ENCODE results near the gene PANX2.
"Not testable (repeated sequence)": the region's sequence is repeated elsewhere in the genome, so short reads cannot be mapped to it uniquely, and the experiment has no call there.

PANX2 gene

GRCh38 chr22:50147258-50148165, 23.0 kb upstream of the PANX2 start:
- DNase-seq (ENCODE audit: low read depth in 2 of 3, low spot score in 2 of 3) = not testable (repeated sequence)

- no peak for DNase-seq (ENCODE audit: low read depth in 2 of 3, low spot score in 2 of 3)
These were observed 22.4 kb upstream of the PANX2 start for GRCh38 chr22:50148166-50148500.

GRCh38 chr22:50148991-50149721, 21.4 kb upstream of the PANX2 start:
- peak; percentile 39 to 55 (median 44) for DNase-seq (ENCODE audit: low read depth in 2 of 3, low spot score in 2 of 3)

- no peak for DNase-seq (ENCODE audit: low read depth in 2 of 3, low spot score in 2 of 3)
These were observed 20.1 kb upstream of the PANX2 start for GRCh38 chr22:50150161-50151129.

- DNase-seq (ENCODE audit: low read depth in 2 of 3, low spot score in 2 of 3) = no peak
These were observed 18.7 kb upstream of the PANX2 start for GRCh38 chr22:50151571-50152537.

- DNase-seq (ENCODE audit: low read depth in 2 of 3, low spot score in 2 of 3) = no peak
These were observed 17.3 kb upstream of the PANX2 start for GRCh38 chr22:50153056-50153755.

GRCh38 chr22:50153756-50154140, 16.8 kb upstream of the PANX2 start:
- no peak for DNase-seq (ENCODE audit: low read depth in 2 of 3, low spot score in 2 of 3)

- no peak for DNase-seq (ENCODE audit: low read depth in 2 of 3, low spot score in 2 of 3)
These were observed 12.7 kb upstream of the PANX2 start for GRCh38 chr22:50157709-50158375.

GRCh38 chr22:50160947-50161346, 9.6 kb upstream of the PANX2 start:
- DNase-seq (ENCODE audit: low read depth in 2 of 3, low spot score in 2 of 3) = no peak

- no peak for DNase-seq (ENCODE audit: low read depth in 2 of 3, low spot score in 2 of 3)
These were observed 8.8 kb upstream of the PANX2 start for GRCh38 chr22:50161508-50162390.

GRCh38 chr22:50162391-50162956, 8.1 kb upstream of the PANX2 start:
- no peak for DNase-seq (ENCODE audit: low read depth in 2 of 3, low spot score in 2 of 3)

- no peak for DNase-seq (ENCODE audit: low read depth in 2 of 3, low spot score in 2 of 3)
These were observed 5.0 kb upstream of the PANX2 start for GRCh38 chr22:50165436-50166123.

- DNase-seq (ENCODE audit: low read depth in 2 of 3, low spot score in 2 of 3) = no peak
These were observed 2.6 kb upstream of the PANX2 start for GRCh38 chr22:50167689-50168489.

GRCh38 chr22:50168490-50169180, 1.9 kb upstream of the PANX2 start:
- not testable (repeated sequence) for DNase-seq (ENCODE audit: low read depth in 2 of 3, low spot score in 2 of 3)

- no peak for DNase-seq (ENCODE audit: low read depth in 2 of 3, low spot score in 2 of 3)
These were observed 1.3 kb upstream of the PANX2 start for GRCh38 chr22:50169181-50169759.

All from activated CD8-positive, alpha-beta memory T cell treated with anti-CD3 and anti-CD28 coated beads for 48 hours (primary cell).